Stomach (tissue), 9 donors: ENCODE measurements around the gene TMEM45A. TPM values are rescaled to one million over a fixed set of nuclear protein-coding genes. Genes with fewer than 3 reads are reported as not detected.

ENCODE experiments used
- DNase-seq, 2 donors: peaks; one replicate each; pipeline versions ENCODE4 v3.0.0 to v3.0.0-alpha.2; 2013 to 2019
- H3K27ac ChIP-seq, 5 donors: fragments of 200-600 bp in 4 of 5; sonication (generic) in 4 of 5; one replicate each; pipeline ENCODE4 v1.5.1; 2013 to 2019; ENCODE audit warnings: mild to moderate bottlenecking in 1 of 5, moderate library complexity in 1 of 5
- H3K27me3 ChIP-seq, 3 donors: fragments of 200-600 bp; sonication (generic); one replicate each; pipeline ENCODE4 v1.5.1; 2017 to 2019; ENCODE audit warnings: mixed run types in 1 of 3
- H3K36me3 ChIP-seq, 4 donors: fragments of 200-600 bp; sonication (generic); 1 replicate in 3 of 4; 2 replicates in 1 of 4; pipeline ENCODE4 v1.5.1; 2016 to 2019
- H3K4me1 ChIP-seq, 4 donors: fragments of 200-600 bp; sonication (generic); one replicate each; pipeline ENCODE4 v1.5.1; 2016 to 2019
- H3K4me3 ChIP-seq, 4 donors: fragments of 200-600 bp; sonication (generic) in 3 of 4; one replicate each; pipeline ENCODE4 v1.5.1; 2016 to 2019; ENCODE audit warnings: mild to moderate bottlenecking in 1 of 4
- H3K9me3 ChIP-seq, 4 donors: fragments of 200-600 bp; sonication (generic); one replicate each; pipeline ENCODE4 v1.5.1; 2016 to 2019
- EP300 ChIP-seq: sonication (generic); formaldehyde crosslinking; IDR thresholded peaks from one replicate; pipeline ENCODE4 v1.6.1; 2017; ENCODE audit warnings: antibody characterized with exemption
- POLR2A ChIP-seq, 4 donors: fragments of 450-650 bp; IDR thresholded peaks; one replicate each; pipeline ENCODE4 v1.6.1; 2016; ENCODE audit warnings: antibody characterized with exemption in 4 of 4, control low read depth in 2 of 4, mild to moderate bottlenecking in 1 of 4, moderate library complexity in 1 of 4
- POLR2AphosphoS5 ChIP-seq, 3 donors: sonication (generic); formaldehyde crosslinking; IDR thresholded peaks; one replicate each; pipeline ENCODE4 v1.6.1; 2016; ENCODE audit warnings: antibody characterized with exemption in 3 of 3
- WGBS, 5 donors: extraction: QIAGEN DNeasy Blood & Tissue Kit in 3 of 5; methylation state at CpG; one replicate each; pipeline versions ENCODE4 v1.1.5 to v1.1.7; 2013 to 2018; 5-methylcytosine and 5-hydroxymethylcytosine counted together
- intact Hi-C: fragments of 100-400 bp; cut with DNase I; formaldehyde crosslinking; loops from one replicate; pipeline ENCODE4 v1.15.1; 2023; ENCODE audit warnings: low total_unique reads
- polyA plus RNA-seq, 3 donors: library from polyadenylated mRNA; stranded (reverse); fragments of 200-250 nt; gene quantifications; one replicate each; pipeline ENCODE4 v1.2.3, GENCODE V29; 2013
- total RNA-seq, 5 donors: library from RNA; depleted of rRNA; stranded (reverse); fragments of >200 nt; gene quantifications; one replicate each; pipeline versions ENCODE4 v1.1.0 to v1.2.3, GENCODE V29; 2014 to 2016
- TF ChIP-seq, protein P1 (sequence below), 7 experiments: fragments of 450-650 bp in 4 of 7; fragments of 200-600 bp in 3 of 7; sonication (generic) in 3 of 7; IDR thresholded peaks; one replicate each; pipeline ENCODE4 v1.5.1; 2016 to 2019; ENCODE audit warnings: antibody characterized with exemption in 7 of 7, control low read depth in 2 of 7, mild to moderate bottlenecking in 1 of 7
- donor health status: healthy with polysubstance abuse.
- donor health status: Bipolar disorder and iron deficiency.
- donor health status: healthy.

TMEM45A gene
- total and polyA plus RNA-seq, 8 donors: 0.72 to 20.2 (median 6.2) TPM; not detected in 1

DNA sequence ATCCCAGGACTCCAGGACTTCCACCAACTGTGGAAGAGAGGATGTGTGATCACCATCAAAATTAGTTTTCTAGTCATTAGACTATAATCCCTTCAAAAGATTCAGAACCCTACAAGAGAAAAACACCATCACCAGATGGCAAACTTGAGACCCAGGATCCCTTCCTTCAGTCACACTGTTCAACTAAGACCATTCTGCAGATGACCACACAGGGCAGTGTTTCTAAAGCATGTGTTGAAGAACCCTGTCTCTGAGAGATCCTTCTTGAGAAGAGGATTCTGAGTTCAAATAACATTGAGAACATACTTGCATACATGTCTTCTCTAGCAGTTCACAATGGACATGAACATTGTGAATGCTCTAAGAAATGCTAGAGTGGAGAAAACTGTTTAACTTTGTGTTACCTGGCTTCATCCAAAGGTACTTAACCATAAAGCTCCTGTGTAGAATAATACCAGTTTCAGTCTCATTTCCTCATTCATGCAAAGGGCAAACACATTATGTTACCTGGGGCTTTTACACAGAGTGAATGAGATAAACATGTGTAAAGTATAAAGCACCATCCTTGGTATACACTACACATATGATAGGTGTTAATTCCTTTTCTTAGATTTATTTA, 114.6 kb downstream of the TMEM45A start:
- Histone ChIP-seq H3K27ac (no peak overlapping the region), H3K4me1 (peaks cover 0 to 20% (median 6%) of the 10 kb centered on the region in 4 donors), H3K9me3 (no peaks in the 10 kb centered on the region), H3K27me3 (no peaks in the 10 kb centered on the region), H3K36me3 (no peaks in the 10 kb centered on the region), H3K4me3 (no peak overlapping the region)
- intact Hi-C loops: no loop called here
- DNase-seq: no peak
- TF ChIP-seq POLR2A (IDR thresholded peaks at IDR 0.05) (no peak), EP300 (no peak), POLR2AphosphoS5 (IDR thresholded peaks at IDR 0.05) (no peak)
- TF ChIP-seq, protein P1, sequence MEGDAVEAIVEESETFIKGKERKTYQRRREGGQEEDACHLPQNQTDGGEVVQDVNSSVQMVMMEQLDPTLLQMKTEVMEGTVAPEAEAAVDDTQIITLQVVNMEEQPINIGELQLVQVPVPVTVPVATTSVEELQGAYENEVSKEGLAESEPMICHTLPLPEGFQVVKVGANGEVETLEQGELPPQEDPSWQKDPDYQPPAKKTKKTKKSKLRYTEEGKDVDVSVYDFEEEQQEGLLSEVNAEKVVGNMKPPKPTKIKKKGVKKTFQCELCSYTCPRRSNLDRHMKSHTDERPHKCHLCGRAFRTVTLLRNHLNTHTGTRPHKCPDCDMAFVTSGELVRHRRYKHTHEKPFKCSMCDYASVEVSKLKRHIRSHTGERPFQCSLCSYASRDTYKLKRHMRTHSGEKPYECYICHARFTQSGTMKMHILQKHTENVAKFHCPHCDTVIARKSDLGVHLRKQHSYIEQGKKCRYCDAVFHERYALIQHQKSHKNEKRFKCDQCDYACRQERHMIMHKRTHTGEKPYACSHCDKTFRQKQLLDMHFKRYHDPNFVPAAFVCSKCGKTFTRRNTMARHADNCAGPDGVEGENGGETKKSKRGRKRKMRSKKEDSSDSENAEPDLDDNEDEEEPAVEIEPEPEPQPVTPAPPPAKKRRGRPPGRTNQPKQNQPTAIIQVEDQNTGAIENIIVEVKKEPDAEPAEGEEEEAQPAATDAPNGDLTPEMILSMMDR (IDR thresholded peaks at IDR 0.05): no peak

DNA sequence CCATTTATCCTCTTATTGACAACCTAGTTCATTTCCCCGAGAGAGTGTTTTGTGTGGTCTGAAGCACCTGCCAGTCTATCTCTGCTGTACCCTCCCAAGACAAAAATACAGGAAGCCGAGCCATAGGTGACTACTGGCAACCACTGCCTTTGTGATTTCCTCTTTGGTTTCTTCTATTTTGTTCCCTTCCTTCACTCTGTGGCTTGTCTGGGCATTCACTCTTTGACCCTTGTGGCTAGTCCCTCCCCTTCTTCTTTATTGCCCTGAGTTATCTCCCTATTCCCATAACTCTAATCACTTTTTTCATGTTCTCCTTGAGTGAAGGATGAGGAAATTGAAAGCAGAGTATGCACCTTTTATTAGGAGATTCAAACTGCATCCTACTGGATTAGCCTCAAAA, 116.9 kb downstream of the TMEM45A start, which contains the start of gene ADGRG7:
ADGRG7 (plus strand) TSS at position 297 of the 400 bp plus-strand sequence. CDS start 256 bp downstream, outside the sequence.
- Histone ChIP-seq H3K27me3 (no peaks in the 10 kb centered on the region), H3K4me3 (no peak within 1 kb of the TSS), H3K27ac (no peak within 1 kb of the TSS), H3K36me3 (no peaks in the 10 kb centered on the region), H3K9me3 (no peaks in the 10 kb centered on the region), H3K4me1 (peaks cover 0 to 2% (median 0%) of the 10 kb centered on the region in 4 donors)
- intact Hi-C loops: no loop called here
- DNase-seq: no peak
- TF ChIP-seq POLR2AphosphoS5 (IDR thresholded peaks at IDR 0.05) (no peak), EP300 (no peak), POLR2A (IDR thresholded peaks at IDR 0.05) (no peak)
- TF ChIP-seq, protein P1 (IDR thresholded peaks at IDR 0.05): no peak
- WGBS, 5 donors: 45 to 85% (median 61%) methylated on average over 2 of the region's 2 CpGs

DNA sequence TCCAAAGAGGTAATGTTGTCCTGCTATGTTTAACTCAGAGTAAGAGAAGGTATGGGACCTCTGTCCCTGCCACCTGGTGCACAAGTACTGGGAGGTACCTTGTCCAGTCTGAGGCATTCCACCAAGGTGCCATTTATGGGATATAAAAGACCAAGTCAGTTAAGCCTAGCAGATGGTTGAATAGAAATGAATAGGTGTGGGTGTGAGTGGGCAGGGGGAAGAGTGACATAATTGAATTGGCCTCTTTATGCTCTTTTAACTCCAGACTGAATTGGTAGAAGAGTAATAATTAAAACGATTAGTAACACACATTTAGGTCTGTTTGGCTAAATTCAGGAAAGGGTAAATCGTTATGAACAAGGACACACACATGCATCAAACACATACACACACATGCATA, 117.5 kb downstream of the TMEM45A start:
- H3K4me1 ChIP-seq: peaks cover 0 to 3% (median 0%) of the 10 kb centered on the region in 4 donors
- no peak overlapping the region for H3K27ac ChIP-seq
- H3K9me3 ChIP-seq: no peaks in the 10 kb centered on the region
- no peaks in the 10 kb centered on the region for H3K27me3 ChIP-seq
- H3K4me3 ChIP-seq: no peak overlapping the region
- intact Hi-C loops: no loop called here
- H3K36me3 ChIP-seq: no peaks in the 10 kb centered on the region
- TF ChIP-seq POLR2AphosphoS5 (IDR thresholded peaks at IDR 0.05) (no peak), POLR2A (IDR thresholded peaks at IDR 0.05) (no peak), EP300 (no peak)
- TF ChIP-seq, protein P1 (IDR thresholded peaks at IDR 0.05): no peak
- 72 to 85% (median 83%) methylated on average over 2 of the region's 2 CpGs for WGBS, 5 donors
- DNase-seq: no peak

DNA sequence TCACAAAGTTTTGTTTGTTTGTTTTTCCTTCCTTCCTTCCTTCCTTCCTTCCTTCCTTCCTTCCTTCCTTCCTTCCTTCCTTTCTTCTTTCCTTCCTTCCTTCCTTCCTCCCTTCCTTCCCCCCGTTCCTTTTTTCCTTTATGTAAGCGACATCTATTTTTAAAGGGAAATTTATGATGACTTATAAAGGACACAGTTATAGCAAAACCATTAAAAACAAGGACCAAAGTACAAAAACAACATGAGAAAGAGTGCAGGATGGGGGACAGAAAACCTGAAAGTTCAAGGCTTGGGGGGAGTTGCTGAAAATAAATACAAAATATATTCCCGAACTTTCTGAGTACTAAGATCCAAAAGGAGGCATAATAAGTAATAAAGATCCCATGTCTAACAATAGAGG, 118.8 kb downstream of the TMEM45A start:
- peaks cover 0 to 3% (median 0%) of the 10 kb centered on the region in 4 donors for H3K4me1 ChIP-seq
- DNase-seq: no peak
- no peaks in the 10 kb centered on the region for H3K36me3 ChIP-seq
- H3K27ac ChIP-seq: no peak overlapping the region
- H3K4me3 ChIP-seq: no peak overlapping the region
- WGBS, 5 donors: 64 to 87% (median 70%) methylated on average over 3 of the region's 3 CpGs
- intact Hi-C loops: no loop called here
- TF ChIP-seq EP300 (no peak), POLR2AphosphoS5 (IDR thresholded peaks at IDR 0.05) (no peak), POLR2A (IDR thresholded peaks at IDR 0.05) (no peak)
- TF ChIP-seq, protein P1 (IDR thresholded peaks at IDR 0.05): no peak
- no peaks in the 10 kb centered on the region for H3K9me3 ChIP-seq
- H3K27me3 ChIP-seq: no peaks in the 10 kb centered on the region
